ENCODE data around the gene CARD14.

The CARD14 gene

GRCh38 chr17:80183581-80184422 lies 14.0 kb downstream of the CARD14 start:
- Histone ChIP-seq H3K4me3 (ENCODE audit: low read depth, low read length) (no peak overlapping the region), H3K9me3 (ENCODE audit: control insufficient read depth, low read length) (no peaks in the 10 kb centered on the region), H3K4me1 (no peaks in the 10 kb centered on the region), H3K9ac (no peak overlapping the region), H2AFZ (no peak overlapping the region), H3K36me3 (ENCODE audit: control insufficient read depth, insufficient read depth, low read length) (no peaks in the 10 kb centered on the region), H3K27ac (no peak overlapping the region), H3K4me2 (ENCODE audit: low read length) (no peak overlapping the region), H3K79me2 (no peaks in the 10 kb centered on the region), H3K27me3 (ENCODE audit: control insufficient read depth, insufficient read depth, low read length) (no peaks in the 10 kb centered on the region)
- no peak for TF ChIP-seq CTCF (IDR thresholded peaks at IDR 0.05)

GRCh38 chr17:80184423-80184714 lies 14.5 kb downstream of the CARD14 start:
- Histone ChIP-seq H3K27ac (no peak overlapping the region), H3K4me3 (ENCODE audit: low read depth, low read length) (no peak overlapping the region), H2AFZ (no peak overlapping the region), H3K79me2 (no peaks in the 10 kb centered on the region), H3K36me3 (ENCODE audit: control insufficient read depth, insufficient read depth, low read length) (no peaks in the 10 kb centered on the region), H3K27me3 (ENCODE audit: control insufficient read depth, insufficient read depth, low read length) (no peaks in the 10 kb centered on the region), H3K4me2 (ENCODE audit: low read length) (no peak overlapping the region), H3K9me3 (ENCODE audit: control insufficient read depth, low read length) (no peaks in the 10 kb centered on the region), H3K9ac (no peak overlapping the region), H3K4me1 (no peaks in the 10 kb centered on the region)
- no peak for TF ChIP-seq CTCF (IDR thresholded peaks at IDR 0.05)

GRCh38 chr17:80185968-80186367 lies 16.1 kb downstream of the CARD14 start:
- Histone ChIP-seq H2AFZ (no peak overlapping the region), H3K4me2 (ENCODE audit: low read length) (no peak overlapping the region), H3K4me3 (ENCODE audit: low read depth, low read length) (no peak overlapping the region), H3K79me2 (no peaks in the 10 kb centered on the region), H3K27me3 (ENCODE audit: control insufficient read depth, insufficient read depth, low read length) (no peaks in the 10 kb centered on the region), H3K36me3 (ENCODE audit: control insufficient read depth, insufficient read depth, low read length) (no peaks in the 10 kb centered on the region), H3K9ac (no peak overlapping the region), H3K9me3 (ENCODE audit: control insufficient read depth, low read length) (no peaks in the 10 kb centered on the region), H3K4me1 (no peaks in the 10 kb centered on the region), H3K27ac (no peak overlapping the region)
- no peak for TF ChIP-seq CTCF (IDR thresholded peaks at IDR 0.05)

GRCh38 chr17:80187090-80187489 lies 17.3 kb downstream of the CARD14 start:
- Histone ChIP-seq H3K4me2 (ENCODE audit: low read length) (no peak overlapping the region), H3K27me3 (ENCODE audit: control insufficient read depth, insufficient read depth, low read length) (no peaks in the 10 kb centered on the region), H2AFZ (no peak overlapping the region), H3K9ac (no peak overlapping the region), H3K79me2 (no peaks in the 10 kb centered on the region), H3K27ac (no peak overlapping the region), H3K4me3 (ENCODE audit: low read depth, low read length) (no peak overlapping the region), H3K36me3 (ENCODE audit: control insufficient read depth, insufficient read depth, low read length) (no peaks in the 10 kb centered on the region), H3K9me3 (ENCODE audit: control insufficient read depth, low read length) (no peaks in the 10 kb centered on the region), H3K4me1 (no peaks in the 10 kb centered on the region)
- TF ChIP-seq CTCF (IDR thresholded peaks at IDR 0.05): no peak

GRCh38 chr17:80187515-80187941 lies 17.7 kb downstream of the CARD14 start:
- H3K9ac ChIP-seq: no peak overlapping the region
- no peak overlapping the region for H3K4me3 ChIP-seq (ENCODE audit: low read depth, low read length)
- TF ChIP-seq CTCF (IDR thresholded peaks at IDR 0.05): no peak
- H3K79me2 ChIP-seq: no peaks in the 10 kb centered on the region
- H2AFZ ChIP-seq: no peak overlapping the region
- H3K9me3 ChIP-seq (ENCODE audit: control insufficient read depth, low read length): no peaks in the 10 kb centered on the region
- no peaks in the 10 kb centered on the region for H3K27me3 ChIP-seq (ENCODE audit: control insufficient read depth, insufficient read depth, low read length)
- no peak overlapping the region for H3K4me2 ChIP-seq (ENCODE audit: low read length)
- no peaks in the 10 kb centered on the region for H3K36me3 ChIP-seq (ENCODE audit: control insufficient read depth, insufficient read depth, low read length)
- H3K4me1 ChIP-seq: no peaks in the 10 kb centered on the region
- no peak overlapping the region for H3K27ac ChIP-seq
